DND-41 (cell line): ENCODE results near the gene AASS.

ENCODE experiments used
- ATAC-seq: fragments of 200-7000 bp; cut with Tn5 transposase; 3 replicates; pipeline ENCODE4 v1.9.1; 2021; ENCODE audit warnings: low read depth; ENCODE audit not compliant: insufficient read depth
- DNase-seq: peaks from one replicate; pipeline ENCODE4 v3.0.0-alpha.2; 2020
- H2AFZ ChIP-seq: 2 replicates; pipeline ENCODE4 v1.6.0; 2012; ENCODE audit warnings: low read depth, low read length
- H3K27ac ChIP-seq: 2 replicates; pipeline ENCODE4 v1.5.1; 2012; ENCODE audit warnings: low read length, inconsistent platforms
- H3K27me3 ChIP-seq: fragments of 200-600 bp; sonication (generic); 2 replicates; pipeline ENCODE4 v1.6.0; 2012; ENCODE audit warnings: low read length, mild to moderate bottlenecking, inconsistent platforms; ENCODE audit not compliant: insufficient read depth, poor library complexity
- H3K36me3 ChIP-seq: 2 replicates; pipeline ENCODE4 v1.5.1; 2012; ENCODE audit warnings: low read length, inconsistent platforms; ENCODE audit not compliant: insufficient read depth
- H3K4me1 ChIP-seq: 2 replicates; pipeline ENCODE4 v1.5.1; 2012; ENCODE audit warnings: mild to moderate bottlenecking, low read length; ENCODE audit not compliant: insufficient read depth
- H3K4me2 ChIP-seq: 2 replicates; pipeline ENCODE4 v1.6.0; 2012; ENCODE audit warnings: mild to moderate bottlenecking, moderate library complexity, low read length, inconsistent platforms; ENCODE audit not compliant: insufficient read depth
- H3K4me3 ChIP-seq, 2 experiments: fragments of 200-600 bp in 1 of 2; shearing (Covaris generic) in 1 of 2; 2 replicates each; pipeline ENCODE4 v1.5.1; 2012 to 2016; ENCODE audit warnings: inconsistent platforms in 2 of 2, low read length in 2 of 2, mild to moderate bottlenecking in 2 of 2, low read depth in 1 of 2, moderate library complexity in 1 of 2
- H3K79me2 ChIP-seq: 2 replicates; pipeline ENCODE4 v1.6.0; 2012; ENCODE audit warnings: low read length, inconsistent platforms; ENCODE audit not compliant: insufficient read depth
- H3K9ac ChIP-seq: 2 replicates; pipeline ENCODE4 v1.6.0; 2012; ENCODE audit warnings: low read depth, mild to moderate bottlenecking, inconsistent platforms, low read length, moderate library complexity
- H3K9me3 ChIP-seq: 2 replicates; pipeline ENCODE4 v1.5.1; 2012; ENCODE audit warnings: low read length, moderate library complexity, mild to moderate bottlenecking, inconsistent platforms; ENCODE audit not compliant: insufficient read depth, severe bottlenecking
- H4K20me1 ChIP-seq: 2 replicates; pipeline ENCODE4 v1.6.0; 2012; ENCODE audit warnings: low read length; ENCODE audit not compliant: insufficient read depth
- CTCF ChIP-seq: IDR thresholded peaks from 2 replicates; pipeline ENCODE4 v1.5.1; 2012; ENCODE audit warnings: borderline replicate concordance, low read length, moderate library complexity, mild to moderate bottlenecking; ENCODE audit not compliant: poor library complexity, severe bottlenecking; ENCODE audit errors: extremely low read depth
- EZH2 ChIP-seq: IDR thresholded peaks from 3 replicates; pipeline ENCODE4 v1.6.1; 2012; ENCODE audit warnings: borderline replicate concordance, low read depth, mild to moderate bottlenecking, moderate library complexity, low read length, inconsistent platforms; ENCODE audit not compliant: severe bottlenecking

Gene AASS

GRCh38 chr7:122143751-122144711 is at the start of gene AASS:
AASS (minus strand) TSS chr7:122144249; CDS start chr7:122133726, 10,523 bp downstream.
- H3K9me3 ChIP-seq: no peaks in the 10 kb centered on the region
- no peaks in the 10 kb centered on the region for H3K4me1 ChIP-seq
- H4K20me1 ChIP-seq: no peaks in the 10 kb centered on the region
- no peak for TF ChIP-seq CTCF
- no peak for TF ChIP-seq EZH2
- H3K9ac ChIP-seq: no peak within 1 kb of the TSS
- H3K4me3 ChIP-seq: no peak within 1 kb of the TSS
- H3K27me3 ChIP-seq: no peaks in the 10 kb centered on the region
- ATAC-seq: no peak
- no peaks in the 10 kb centered on the region for H3K36me3 ChIP-seq
- H3K4me2 ChIP-seq: no peak within 1 kb of the TSS
- no peak for DNase-seq
- H3K79me2 ChIP-seq: no peaks in the 10 kb centered on the region
- no peak within 1 kb of the TSS for H3K27ac ChIP-seq
- H2AFZ ChIP-seq: no peak within 1 kb of the TSS

- Histone ChIP-seq H3K4me3 (no peak overlapping the region), H3K4me1 (no peaks in the 10 kb centered on the region), H2AFZ (no peak overlapping the region), H3K9ac (no peak overlapping the region), H3K4me2 (no peak overlapping the region), H4K20me1 (no peaks in the 10 kb centered on the region), H3K27ac (no peak overlapping the region), H3K27me3 (no peaks in the 10 kb centered on the region), H3K9me3 (no peaks in the 10 kb centered on the region), H3K79me2 (no peaks in the 10 kb centered on the region), H3K36me3 (no peaks in the 10 kb centered on the region)
- DNase-seq (no peak), ATAC-seq (no peak)
- TF ChIP-seq CTCF (no peak), EZH2 (no peak)
Measured at GRCh38 chr7:122188785-122189184, 44.7 kb upstream of the AASS start.

- H3K4me3 ChIP-seq: no peak overlapping the region
- H4K20me1 ChIP-seq: no peaks in the 10 kb centered on the region
- H3K9me3 ChIP-seq: no peaks in the 10 kb centered on the region
- no peaks in the 10 kb centered on the region for H3K4me1 ChIP-seq
- H3K4me2 ChIP-seq: no peak overlapping the region
- H3K9ac ChIP-seq: no peak overlapping the region
- ATAC-seq: no peak
- DNase-seq: no peak
- TF ChIP-seq EZH2 (no peak), CTCF (no peak)
- no peaks in the 10 kb centered on the region for H3K36me3 ChIP-seq
- H3K79me2 ChIP-seq: no peaks in the 10 kb centered on the region
- H3K27me3 ChIP-seq: no peaks in the 10 kb centered on the region
- H2AFZ ChIP-seq: no peak overlapping the region
- H3K27ac ChIP-seq: no peak overlapping the region
Measured at GRCh38 chr7:122183106-122183505, 39.1 kb upstream of the AASS start.
